IgD-negative memory B cell (primary cell): Measurements from ENCODE around the gene PRKN. TPM values are rescaled to one million over a fixed set of nuclear protein-coding genes. Genes with fewer than 3 reads are reported as not detected.

ENCODE experiments used
- H3K27ac Mint-ChIP-seq, 3 donors: one replicate each; pipeline ENCODE4 v1.8.0; 2020 to 2022; ENCODE audit warnings: mild to moderate bottlenecking in 3 of 3, mixed read lengths in 3 of 3, moderate library complexity in 1 of 3
- H3K27me3 Mint-ChIP-seq: one replicate; pipeline ENCODE4 v1.8.0; 2021; ENCODE audit warnings: mixed read lengths
- H3K36me3 Mint-ChIP-seq: one replicate; pipeline ENCODE4 v1.8.0; 2020; ENCODE audit warnings: mild to moderate bottlenecking, mixed read lengths
- H3K4me1 Mint-ChIP-seq, 3 donors: one replicate each; pipeline ENCODE4 v1.8.0; 2020 to 2022; ENCODE audit warnings: mixed read lengths in 3 of 3, mild to moderate bottlenecking in 1 of 3
- H3K4me3 Mint-ChIP-seq, 4 donors: one replicate each; pipeline ENCODE4 v1.8.0; 2020 to 2022; ENCODE audit warnings: mild to moderate bottlenecking in 4 of 4, mixed read lengths in 4 of 4, moderate library complexity in 3 of 4
- H3K9me3 Mint-ChIP-seq, 3 donors: one replicate each; pipeline ENCODE4 v1.8.0; 2020 to 2021; ENCODE audit warnings: mixed read lengths in 3 of 3, mild to moderate bottlenecking in 1 of 3
- polyA plus RNA-seq: library from polyadenylated mRNA; unstranded; fragments of 300-500 nt; fragmentation: Illumina TruSeq; gene quantifications from one replicate; pipeline ENCODE4 v1.2.3, GENCODE V29; 2021

PRKN gene
- polyA plus RNA-seq, 1 donor from 2014 or later = 0.55 TPM

DNA sequence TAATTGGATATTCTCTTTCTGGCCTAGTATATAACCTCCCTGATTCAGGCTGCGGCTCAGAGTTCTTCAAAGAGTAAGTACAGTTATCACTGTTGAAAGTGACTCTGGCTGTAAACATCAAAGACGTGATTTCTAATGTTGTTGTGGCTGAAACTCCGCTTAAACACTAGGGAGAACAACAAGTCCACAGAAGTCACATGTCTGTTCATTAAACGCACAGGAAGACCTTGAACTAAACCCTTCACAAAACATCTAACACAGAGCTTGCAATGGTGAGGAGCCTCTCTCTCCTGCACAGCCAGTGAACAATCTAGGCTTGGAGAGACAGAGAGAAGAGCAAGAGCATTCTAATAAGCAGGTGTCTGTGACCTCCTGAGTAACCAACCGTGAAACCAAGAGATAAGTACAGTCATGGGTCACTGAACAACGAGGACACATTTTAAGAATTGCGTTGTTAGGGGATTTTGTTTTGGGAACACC lies 249.3 kb downstream of the PRKN start:
- Mint-ChIP-seq H3K9me3 (peaks cover 0 to 7% (median 7%) of the 10 kb centered on the region in 3 donors), H3K36me3 (no peaks in the 10 kb centered on the region), H3K27ac (no peak overlapping the region), H3K27me3 (no peaks in the 10 kb centered on the region), H3K4me1 (peaks cover 0 to 6% (median 0%) of the 10 kb centered on the region in 3 donors), H3K4me3 (no peak overlapping the region)

- Mint-ChIP-seq H3K4me3 (no peak overlapping the region), H3K36me3 (no peaks in the 10 kb centered on the region), H3K9me3 (peaks cover 0 to 7% (median 5%) of the 10 kb centered on the region in 3 donors), H3K27ac (no peak overlapping the region), H3K4me1 (peaks cover 0 to 7% (median 0%) of the 10 kb centered on the region in 3 donors), H3K27me3 (no peaks in the 10 kb centered on the region)
Observed at GRCh38 chr6:162474722-162475121, 252.8 kb downstream of the PRKN start.

DNA sequence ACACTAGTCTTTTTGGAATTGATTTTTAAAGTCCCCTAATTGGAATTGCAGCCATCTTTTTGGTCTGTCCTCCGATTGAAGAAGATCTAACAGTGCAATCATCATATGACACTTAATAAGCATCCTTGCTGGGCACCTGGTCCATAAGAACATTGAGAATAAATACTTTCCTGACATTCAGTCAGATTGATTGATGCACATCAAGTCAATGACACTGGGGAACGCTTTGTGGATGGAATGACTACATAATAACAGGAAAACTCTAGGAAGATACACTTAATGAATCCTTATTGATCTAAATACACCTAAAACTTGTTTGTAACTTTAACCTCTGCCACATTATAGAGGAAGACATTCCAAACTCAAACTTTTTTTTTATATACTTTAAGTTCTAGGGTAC lies 255.7 kb downstream of the PRKN start:
- no peaks in the 10 kb centered on the region for H3K36me3 Mint-ChIP-seq
- H3K4me3 Mint-ChIP-seq = no peak overlapping the region
- peaks cover 0 to 5% (median 5%) of the 10 kb centered on the region in 3 donors for H3K9me3 Mint-ChIP-seq
- H3K27ac Mint-ChIP-seq = no peak overlapping the region
- peaks cover 0 to 1% (median 0%) of the 10 kb centered on the region in 3 donors for H3K4me1 Mint-ChIP-seq
- no peaks in the 10 kb centered on the region for H3K27me3 Mint-ChIP-seq

DNA sequence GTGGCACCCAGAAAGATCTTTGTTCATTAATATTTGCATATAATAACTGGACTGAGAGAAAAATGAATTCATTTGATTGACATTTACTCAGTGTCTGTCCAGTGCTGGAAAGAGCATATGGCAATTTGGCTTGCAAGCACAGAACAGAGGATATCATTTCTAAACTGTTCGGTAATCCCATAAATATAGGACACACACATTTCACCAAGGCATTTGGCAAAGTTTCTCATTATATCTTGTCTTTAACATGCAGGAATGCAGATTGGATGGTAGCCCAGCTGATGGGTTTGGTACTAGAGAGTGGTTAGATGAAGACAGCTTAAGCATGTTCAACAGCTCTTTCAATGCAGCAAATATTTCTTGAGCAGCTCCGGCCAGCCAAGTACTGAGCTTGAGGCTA lies 259.2 kb downstream of the PRKN start:
- Mint-ChIP-seq H3K27me3 (no peaks in the 10 kb centered on the region), H3K4me3 (no peak overlapping the region), H3K36me3 (no peaks in the 10 kb centered on the region), H3K4me1 (peaks cover 0 to 5% (median 1%) of the 10 kb centered on the region in 3 donors), H3K27ac (no peak overlapping the region), H3K9me3 (no peaks in the 10 kb centered on the region)

GRCh38 chr6:162467679-162468078 lies 259.9 kb downstream of the PRKN start:
- Mint-ChIP-seq H3K4me3 (no peak overlapping the region), H3K27ac (no peak overlapping the region), H3K36me3 (no peaks in the 10 kb centered on the region)

DNA sequence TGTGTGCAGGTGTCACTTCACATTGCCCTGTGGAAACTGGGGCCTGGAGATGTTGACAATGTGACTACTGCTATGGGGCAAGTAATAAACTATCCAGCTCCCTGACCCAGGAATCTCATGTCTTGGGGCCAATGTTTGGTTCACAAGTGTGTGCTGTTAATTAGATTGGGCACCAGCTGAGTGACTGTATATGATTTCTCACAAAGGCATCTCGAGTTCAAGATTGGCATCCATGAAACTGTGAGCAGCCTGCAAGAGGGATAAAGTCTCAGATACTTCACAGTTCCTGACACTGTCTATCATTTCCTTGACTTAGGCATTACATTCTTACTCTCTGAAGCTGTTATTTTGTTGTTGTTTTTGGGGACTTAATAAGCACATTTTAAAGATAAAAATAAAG lies 264.0 kb downstream of the PRKN start:
- Mint-ChIP-seq H3K4me3 (no peak overlapping the region), H3K27ac (no peak overlapping the region), H3K27me3 (no peaks in the 10 kb centered on the region), H3K9me3 (peaks cover 4 to 6% (median 5%) of the 10 kb centered on the region in 3 donors), H3K4me1 (peaks cover 0 to 5% (median 3%) of the 10 kb centered on the region in 3 donors), H3K36me3 (no peaks in the 10 kb centered on the region)

More at GRCh38 chr6:162467679-162468078, 259.9 kb downstream of the PRKN start:
- no peaks in the 10 kb centered on the region for H3K9me3 Mint-ChIP-seq
- peaks cover 0 to 5% (median 1%) of the 10 kb centered on the region in 3 donors for H3K4me1 Mint-ChIP-seq
- no peaks in the 10 kb centered on the region for H3K27me3 Mint-ChIP-seq

DNA sequence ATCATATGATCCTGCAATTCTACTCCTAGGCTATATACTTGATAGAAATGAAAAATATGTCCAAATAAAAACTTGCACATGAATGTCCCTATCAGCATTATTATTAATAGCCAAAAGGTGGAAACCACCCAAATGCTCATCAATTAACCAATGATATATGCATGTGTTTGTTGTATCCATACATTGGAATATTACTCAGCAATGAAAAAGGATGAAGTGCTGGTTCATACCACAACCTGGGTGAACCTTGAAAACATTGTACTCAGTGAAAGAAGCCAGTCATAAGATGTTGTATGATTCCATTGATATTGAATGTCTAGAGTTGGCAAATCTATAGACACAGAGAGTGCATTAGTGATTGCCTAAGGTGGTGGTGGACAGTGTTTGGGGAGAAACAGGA lies 267.6 kb downstream of the PRKN start:
- Mint-ChIP-seq H3K27ac (no peak overlapping the region), H3K36me3 (no peaks in the 10 kb centered on the region), H3K27me3 (no peaks in the 10 kb centered on the region), H3K4me3 (no peak overlapping the region), H3K4me1 (peaks cover 0 to 3% (median 3%) of the 10 kb centered on the region in 3 donors), H3K9me3 (peaks cover 4 to 11% (median 7%) of the 10 kb centered on the region in 3 donors)

- Mint-ChIP-seq H3K27ac (no peak overlapping the region), H3K4me1 (no peaks in the 10 kb centered on the region), H3K27me3 (no peaks in the 10 kb centered on the region), H3K9me3 (no peaks in the 10 kb centered on the region), H3K36me3 (no peaks in the 10 kb centered on the region), H3K4me3 (no peak overlapping the region)
Observed at GRCh38 chr6:162450358-162450757, 277.2 kb downstream of the PRKN start.

DNA sequence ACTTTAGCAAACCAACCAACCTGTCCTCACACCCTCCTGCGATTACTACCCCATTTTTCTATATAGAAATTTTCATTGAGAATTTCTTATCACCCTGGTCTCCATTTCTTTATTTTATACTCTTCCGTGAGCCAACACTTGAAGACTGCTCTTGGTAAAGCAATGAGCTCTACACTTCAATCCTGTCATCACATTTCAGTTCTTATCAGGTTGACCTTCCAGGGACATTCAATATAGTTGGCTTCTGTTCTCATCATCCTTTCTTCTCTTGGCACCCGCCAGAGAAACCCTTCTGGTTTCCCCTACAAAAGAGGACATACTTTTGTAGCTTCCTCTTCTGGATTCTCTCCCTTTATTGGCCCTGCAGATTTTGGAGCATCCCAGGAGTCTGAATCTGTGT lies 279.3 kb downstream of the PRKN start:
- H3K9me3 Mint-ChIP-seq = no peaks in the 10 kb centered on the region
- no peaks in the 10 kb centered on the region for H3K36me3 Mint-ChIP-seq
- no peaks in the 10 kb centered on the region for H3K27me3 Mint-ChIP-seq

GRCh38 chr6:162443101-162443500 lies 284.5 kb downstream of the PRKN start:
- Mint-ChIP-seq H3K9me3 (peaks cover 3 to 18% (median 14%) of the 10 kb centered on the region in 3 donors), H3K27me3 (no peaks in the 10 kb centered on the region), H3K27ac (peak overlapping the region in 1 of 3 donors; percentile 6), H3K4me3 (no peak overlapping the region), H3K4me1 (no peaks in the 10 kb centered on the region), H3K36me3 (peaks cover 3% of the 10 kb centered on the region)

More for the DNA sequence above, 279.3 kb downstream of the PRKN start:
- no peak overlapping the region for H3K27ac Mint-ChIP-seq
- no peaks in the 10 kb centered on the region for H3K4me1 Mint-ChIP-seq
- peak overlapping the region in 1 of 4 donors; percentile 67 for H3K4me3 Mint-ChIP-seq

DNA sequence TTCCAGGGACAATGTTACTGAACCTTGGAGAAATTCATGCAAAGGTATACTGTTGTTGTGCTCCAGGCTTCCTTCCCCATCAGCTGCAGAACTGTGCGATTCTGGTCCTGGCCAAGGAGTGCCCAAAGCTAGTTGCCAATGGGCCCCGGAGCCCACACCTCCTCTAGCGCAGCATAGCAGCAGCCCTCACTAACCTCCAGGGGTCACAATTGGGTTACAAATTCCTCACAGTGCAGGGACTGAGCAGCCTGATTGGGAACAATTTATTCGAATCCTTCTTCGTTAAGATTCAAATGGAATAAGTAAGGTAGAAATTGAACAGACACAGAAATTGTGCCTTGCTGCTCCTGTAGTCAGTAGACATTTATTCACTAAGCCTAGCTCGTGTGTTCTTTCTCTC lies 284.9 kb downstream of the PRKN start:
- Mint-ChIP-seq H3K27me3 (no peaks in the 10 kb centered on the region), H3K9me3 (peaks cover 3 to 22% (median 14%) of the 10 kb centered on the region in 3 donors), H3K36me3 (peaks cover 3% of the 10 kb centered on the region)

DNA sequence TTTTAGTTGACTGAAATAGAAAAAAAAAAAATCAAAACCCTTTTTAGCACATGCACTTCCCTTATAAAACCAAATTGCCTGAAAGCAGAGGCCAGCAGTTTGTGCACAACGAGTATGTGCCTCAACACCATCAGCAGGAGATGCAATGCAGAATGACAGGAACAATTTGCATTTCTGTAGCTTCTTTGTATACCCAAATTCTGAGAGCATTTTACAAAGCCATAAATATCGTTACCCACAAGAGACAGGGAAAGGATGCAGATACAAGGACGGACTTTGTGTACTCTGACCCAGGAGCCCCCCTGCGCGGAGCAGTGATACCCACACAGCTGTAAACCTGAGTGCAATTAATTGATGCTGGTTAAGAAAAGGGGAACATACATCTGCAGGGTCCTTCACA lies 285.6 kb downstream of the PRKN start:
- Mint-ChIP-seq H3K9me3 (peaks cover 3 to 24% (median 14%) of the 10 kb centered on the region in 3 donors), H3K27ac (no peak overlapping the region), H3K27me3 (no peaks in the 10 kb centered on the region), H3K4me1 (no peaks in the 10 kb centered on the region), H3K4me3 (no peak overlapping the region), H3K36me3 (peaks cover 3% of the 10 kb centered on the region)

More for the DNA sequence above, 284.9 kb downstream of the PRKN start:
- no peak overlapping the region for H3K27ac Mint-ChIP-seq
- H3K4me1 Mint-ChIP-seq = no peaks in the 10 kb centered on the region
- no peak overlapping the region for H3K4me3 Mint-ChIP-seq

DNA sequence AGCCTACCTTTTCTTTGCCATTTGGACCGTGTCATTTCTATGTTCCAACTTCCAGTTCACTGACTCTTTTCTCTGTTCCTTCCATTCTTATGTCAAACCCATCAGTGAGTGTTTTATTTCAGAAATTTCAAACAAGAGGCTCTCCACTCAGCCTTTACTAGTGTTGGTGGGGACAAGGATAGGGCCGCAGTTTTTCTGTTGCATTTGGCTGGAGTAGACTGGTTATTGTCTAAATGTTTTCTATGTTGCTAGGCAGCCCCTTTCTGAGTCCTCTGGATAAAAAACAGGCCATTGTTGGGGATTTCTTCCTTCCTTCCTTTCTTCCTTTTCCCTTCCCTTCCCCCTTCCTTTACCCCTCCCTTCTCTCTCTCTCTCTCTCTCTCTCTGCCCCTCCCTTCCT lies 288.6 kb downstream of the PRKN start:
- no peaks in the 10 kb centered on the region for H3K27me3 Mint-ChIP-seq
- no peak overlapping the region for H3K27ac Mint-ChIP-seq
- H3K36me3 Mint-ChIP-seq = peaks cover 3% of the 10 kb centered on the region
- H3K4me3 Mint-ChIP-seq = no peak overlapping the region
- H3K4me1 Mint-ChIP-seq = no peaks in the 10 kb centered on the region
- peaks cover 3 to 24% (median 14%) of the 10 kb centered on the region in 3 donors for H3K9me3 Mint-ChIP-seq

- Mint-ChIP-seq H3K36me3 (peaks cover 2% of the 10 kb centered on the region), H3K27ac (no peak overlapping the region), H3K4me3 (no peak overlapping the region), H3K9me3 (peaks cover 4 to 15% (median 10%) of the 10 kb centered on the region in 3 donors), H3K27me3 (no peaks in the 10 kb centered on the region), H3K4me1 (no peaks in the 10 kb centered on the region)
Observed at GRCh38 chr6:162435071-162435470, 292.5 kb downstream of the PRKN start.

DNA sequence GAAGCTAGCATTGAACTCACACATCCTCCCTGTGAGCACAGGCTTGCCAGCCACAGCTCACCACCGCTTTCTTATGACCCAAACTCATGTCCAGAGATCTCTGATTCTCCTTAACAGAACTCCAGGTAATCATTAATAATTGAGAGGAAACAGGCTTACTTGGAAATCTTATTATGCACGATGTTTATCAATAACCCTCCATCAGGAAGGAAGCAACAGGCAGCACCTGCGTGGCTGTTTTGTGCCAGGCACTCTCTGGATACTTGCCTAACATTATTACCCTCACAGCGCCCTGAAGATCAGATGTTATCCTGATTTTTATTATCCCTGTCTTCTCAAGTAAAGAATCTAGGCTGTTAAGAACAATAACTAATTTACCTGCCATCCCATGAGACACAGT lies 306.6 kb downstream of the PRKN start:
- no peaks in the 10 kb centered on the region for H3K27me3 Mint-ChIP-seq
- peaks cover 2% of the 10 kb centered on the region for H3K36me3 Mint-ChIP-seq
- no peak overlapping the region for H3K4me3 Mint-ChIP-seq
- no peaks in the 10 kb centered on the region for H3K4me1 Mint-ChIP-seq
- no peak overlapping the region for H3K27ac Mint-ChIP-seq
- H3K9me3 Mint-ChIP-seq = peaks cover 0 to 6% (median 3%) of the 10 kb centered on the region in 3 donors

DNA sequence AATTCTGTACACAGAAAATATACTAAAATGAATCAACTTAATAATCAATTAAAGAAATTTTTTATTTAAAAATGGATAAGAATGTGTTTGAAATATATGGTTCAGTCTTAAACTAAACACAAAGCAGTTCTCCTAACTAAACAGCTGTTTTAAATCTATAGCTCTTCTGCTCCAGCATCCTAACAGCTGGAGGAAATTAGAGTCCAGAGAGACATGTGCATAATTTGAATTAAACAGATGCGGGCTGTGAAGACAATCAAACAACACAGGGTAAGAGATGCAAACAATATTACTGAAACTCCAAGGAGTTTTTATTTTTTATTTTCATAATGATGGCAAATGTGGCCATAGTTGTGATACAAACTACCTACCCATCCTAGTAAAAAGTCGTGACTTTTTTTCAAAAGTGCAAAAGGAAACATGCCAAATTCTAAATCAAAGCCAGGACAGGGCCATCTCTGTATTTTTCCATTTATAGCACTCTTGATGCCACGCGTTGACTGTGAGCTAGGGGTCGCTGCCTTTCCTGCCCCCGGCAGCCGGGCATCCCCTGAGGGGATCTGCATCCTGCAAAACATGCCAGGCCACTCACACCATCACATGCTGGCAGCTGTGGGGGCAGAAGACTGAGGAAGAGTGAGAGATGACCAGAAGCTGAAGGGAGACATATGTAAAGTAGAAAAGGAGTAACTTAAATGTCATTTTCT lies 310.6 kb downstream of the PRKN start:
- Mint-ChIP-seq H3K4me1 (no peaks in the 10 kb centered on the region), H3K36me3 (no peaks in the 10 kb centered on the region), H3K27ac (no peak overlapping the region)

More for the DNA sequence above, 310.6 kb downstream of the PRKN start:
- H3K9me3 Mint-ChIP-seq = peaks cover 0 to 4% (median 0%) of the 10 kb centered on the region in 3 donors
- H3K4me3 Mint-ChIP-seq = no peak overlapping the region
- H3K27me3 Mint-ChIP-seq = no peaks in the 10 kb centered on the region
